Measurements from ENCODE around the gene DEFB129. TPM values are rescaled to one million over a fixed set of nuclear protein-coding genes. Genes with fewer than 3 reads are reported as not detected.

The DEFB129 gene
- not detected in 5 replicates for total RNA-seq (2022; extraction: Qiagen RNA extraction; ENCODE audit: low read depth)

DNA sequence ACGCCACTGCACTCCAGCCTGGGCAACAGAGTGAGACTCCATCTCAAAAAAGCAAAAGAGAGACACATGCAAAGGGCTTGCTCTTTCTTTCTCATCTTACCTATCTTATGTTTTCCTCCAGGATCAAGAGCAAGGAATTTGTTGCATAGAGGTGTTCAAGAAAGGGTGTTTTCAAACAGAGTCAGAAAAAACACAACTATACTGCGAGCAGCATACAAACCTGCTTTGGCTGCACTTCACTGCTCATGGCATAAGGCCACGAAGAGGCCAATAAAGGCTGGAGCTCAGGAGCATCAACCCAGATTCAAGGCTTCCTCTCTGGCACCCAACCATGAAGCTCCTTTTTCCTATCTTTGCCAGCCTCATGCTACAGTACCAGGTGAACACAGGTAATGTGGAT is at the start of gene DEFB129:
Gene DEFB129 (plus strand): TSS at position 301 of the 400 bp plus-strand sequence. CDS start 31 bp downstream, at position 332.

DNA sequence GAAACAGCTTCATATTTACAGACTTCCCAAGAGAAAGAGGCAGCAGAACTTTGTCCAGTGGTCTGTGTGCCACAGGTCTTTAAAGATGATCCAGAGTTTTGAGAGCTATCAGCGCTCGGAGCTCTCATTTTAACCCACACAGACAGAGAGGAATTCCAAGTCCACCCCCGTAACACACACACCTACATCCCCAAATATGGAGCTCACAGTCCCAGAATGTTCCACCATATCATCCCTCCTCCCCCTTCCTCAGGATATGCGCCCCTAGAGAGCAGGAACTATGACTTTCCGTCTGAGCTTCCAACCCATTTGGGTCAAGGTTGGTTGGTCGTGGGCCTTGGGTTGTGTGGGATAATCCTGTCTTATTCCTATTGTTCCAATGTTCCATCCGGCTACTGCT is 37.4 kb upstream of the DEFB129 start, which contains the start of gene DEFB128:
Gene DEFB128 (minus strand): TSS at position 101 of the 400 bp plus-strand sequence. CDS start 88 bp downstream, at position 13.

DNA sequence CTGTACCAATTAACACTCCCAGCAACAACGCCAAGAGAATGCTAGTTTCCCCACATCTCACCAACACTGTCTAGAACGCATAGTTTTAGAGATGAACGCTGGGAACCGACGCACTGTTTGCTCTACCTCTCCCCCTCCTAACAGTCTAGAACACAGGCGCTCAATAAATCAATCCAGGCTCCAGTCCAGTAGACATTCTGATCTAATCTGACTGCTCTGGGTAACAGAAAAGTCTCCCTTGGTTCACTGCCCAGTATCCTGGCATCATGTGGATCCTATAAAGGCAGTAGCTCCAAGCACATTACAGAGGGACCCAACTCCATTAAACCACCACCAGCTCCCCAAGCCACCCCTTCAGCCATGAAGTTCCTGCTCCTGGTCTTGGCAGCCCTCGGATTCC is 30.4 kb downstream of the DEFB129 start, which contains the start of gene DEFB132:
Gene DEFB132 (plus strand): TSS at position 306 of the 400 bp plus-strand sequence. CDS start 55 bp downstream, at position 361.

Other genes starting within 250 kb of the DEFB129 start
- not detected in 5 replicates for gene DEFB125, start 139.6 kb upstream of the DEFB129 start, total RNA-seq (2022; extraction: Qiagen RNA extraction; ENCODE audit: low read depth)
- not detected in 5 replicates for gene DEFB126, start 84.7 kb upstream of the DEFB129 start, total RNA-seq (2022; extraction: Qiagen RNA extraction; ENCODE audit: low read depth)
- not detected in 5 replicates for gene DEFB127, start 69.8 kb upstream of the DEFB129 start, total RNA-seq (2022; extraction: Qiagen RNA extraction; ENCODE audit: low read depth)
- not detected in 5 replicates for gene DEFB128, start 37.5 kb upstream of the DEFB129 start, total RNA-seq (2022; extraction: Qiagen RNA extraction; ENCODE audit: low read depth)
- not detected in 5 replicates for gene DEFB132, start 30.5 kb downstream of the DEFB129 start, total RNA-seq (2022; extraction: Qiagen RNA extraction; ENCODE audit: low read depth)
- 10.3 to 11.9 TPM (median 11.8 TPM) in 5 replicates for gene C20orf96, start 63.5 kb downstream of the DEFB129 start, total RNA-seq (2022; extraction: Qiagen RNA extraction; ENCODE audit: low read depth)
- 17.4 to 22.4 TPM (median 21.7 TPM) in 5 replicates for gene ZCCHC3, start 70.3 kb downstream of the DEFB129 start, total RNA-seq (2022; extraction: Qiagen RNA extraction; ENCODE audit: low read depth)
- gene SOX12, start 98.3 kb downstream of the DEFB129 start, total RNA-seq (2022; extraction: Qiagen RNA extraction; ENCODE audit: low read depth) = 18.8 to 25.4 TPM (median 23.4 TPM) in 5 replicates
- 48.1 to 63.4 TPM (median 61.6 TPM) in 5 replicates for gene NRSN2, start 119.9 kb downstream of the DEFB129 start, total RNA-seq (2022; extraction: Qiagen RNA extraction; ENCODE audit: low read depth)
- gene TRIB3, start 153.5 kb downstream of the DEFB129 start, total RNA-seq (2022; extraction: Qiagen RNA extraction; ENCODE audit: low read depth) = 44.2 to 57.2 TPM (median 55.0 TPM) in 5 replicates
- 107 to 139 TPM (median 134 TPM) in 5 replicates for gene RBCK1, start 181.0 kb downstream of the DEFB129 start, total RNA-seq (2022; extraction: Qiagen RNA extraction; ENCODE audit: low read depth)
- gene TBC1D20, start 235.3 kb downstream of the DEFB129 start, total RNA-seq (2022; extraction: Qiagen RNA extraction; ENCODE audit: low read depth) = 30.3 to 36.7 TPM (median 34.4 TPM) in 5 replicates

Data from A549 treated with GW870086 at 1 μM for 4 hours (cell line).